GM19438 (cell line): ENCODE results near the gene UNKL.

Experiments used
- ATAC-seq: cut with Tn5 transposase; IDR thresholded peaks from one replicate; pipeline ENCODE4 v1.9.1; 2021; ENCODE audit warnings: low read depth; ENCODE audit not compliant: unreplicated experiment

UNKL gene

GRCh38 chr16:1314399-1315068, 100.0 kb downstream of the UNKL start:
- no peak for ATAC-seq

GRCh38 chr16:1313721-1314369, 100.7 kb downstream of the UNKL start:
- no peak for ATAC-seq
